GM12891 (cell line): ENCODE results near the gene LZTFL1.

Source experiments
- SPI1 ChIP-seq: IDR thresholded peaks from 2 replicates; pipeline ENCODE4 v1.6.1; 2011; ENCODE audit warnings: low read depth, low read length, control low read depth
- TAF1 ChIP-seq: IDR thresholded peaks from 2 replicates; pipeline ENCODE4 v1.6.1; 2011; ENCODE audit warnings: low read depth, low read length, control low read depth

DNA sequence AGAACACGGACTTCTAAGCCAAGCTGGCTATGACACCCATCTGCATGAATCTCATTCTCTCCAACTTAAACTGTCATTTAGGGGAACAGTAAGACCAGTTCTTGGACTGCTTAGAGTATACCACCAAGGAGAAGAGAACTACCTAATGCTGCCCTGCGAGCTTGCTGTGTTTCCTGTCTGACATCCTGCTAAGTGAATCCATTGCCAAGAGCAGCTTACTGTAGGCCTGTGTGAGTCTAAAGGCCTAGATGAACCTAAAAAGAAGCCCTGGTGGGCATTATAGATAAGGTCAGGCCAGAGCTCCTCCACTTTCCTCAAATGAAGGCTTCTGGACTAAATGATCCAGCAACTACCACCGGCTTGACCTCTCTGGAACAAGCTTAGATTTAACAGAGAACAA, 15.0 kb downstream of the LZTFL1 start:
- no peak for TF ChIP-seq TAF1
- TF ChIP-seq SPI1, result no peak
